Suprapubic skin (tissue), 4 donors: Measurements from ENCODE around the gene STOX1. TPM values are rescaled to one million over a fixed set of nuclear protein-coding genes. Genes with fewer than 3 reads are reported as not detected.

Source experiments
- total RNA-seq, 4 donors: library from RNA; depleted of rRNA; stranded (reverse); fragments of >200 nt; gene quantifications; one replicate each; pipeline ENCODE4 v1.1.0, GENCODE V29; 2016

STOX1 gene
- total RNA-seq, 4 donors from 2014 or later, result 0.64 to 2.2 (median 1.4) TPM

Other genes with a start within 250 kb of the STOX1 start
- 100 to 1,000 TPM in 1 of 4 donors, 10 to 100 TPM in 3; 34.8 to 103 (median 43.8) TPM for gene CCAR1, start 106.3 kb upstream of the STOX1 start, total RNA-seq
- gene DDX50, start 73.8 kb downstream of the STOX1 start, total RNA-seq, result 10 to 100 TPM; 21.9 to 34.2 (median 27.8) TPM
- 10 to 100 TPM; 35.4 to 84.4 (median 58.5) TPM for gene DDX21, start 128.6 kb downstream of the STOX1 start, total RNA-seq
- gene KIFBP, start 161.3 kb downstream of the STOX1 start, total RNA-seq, result 10 to 100 TPM; 15.0 to 21.5 (median 20.8) TPM